ENCODE data around the gene JAG2. TPM values are rescaled to one million over a fixed set of nuclear protein-coding genes. Genes with fewer than 3 reads are reported as not detected.

The JAG2 gene
- total RNA-seq, 1 experiment from 2014 or later, result 12.2 TPM

- Mint-ChIP-seq H3K9me3 (no peaks in the 10 kb centered on the region), H3K27ac (no peak overlapping the region), H3K27me3 (ENCODE audit: low read depth) (no peaks in the 10 kb centered on the region; the same call in 1 of the 2 replicates), H3K36me3 (no peaks in the 10 kb centered on the region), H3K4me1 (no peaks in the 10 kb centered on the region; the same call in 1 of the 2 replicates), H3K4me3 (no peak overlapping the region)
- ChIA-PET CTCF (interaction anchor here (1.1 to 1.9 kb wide), 3 partner anchors 67 to 116 kb away, joined by 3 to 6 read pairs (median 4); no protein-coding TSS in a partner anchor), POLR2A (interaction anchor here (0.7 kb wide), 1 partner anchor 237 kb away, joined by 3 read pairs; the partner anchor contains the start of gene TEX22)
- DNase-seq (ENCODE audit: low spot score) (no peak), ATAC-seq (no peak)
- no peak for TF ChIP-seq ZMAT4 (CRISPR knock-in tag; IDR thresholded peaks at IDR 0.05)
- TF ChIP-seq TCF7 (CRISPR knock-in tag; IDR thresholded peaks at IDR 0.05; ENCODE audit: low read depth), result no peak
- no peak for TF ChIP-seq ZNF416 (CRISPR knock-in tag; IDR thresholded peaks at IDR 0.05)
- TF ChIP-seq HMGXB4 (CRISPR knock-in tag; IDR thresholded peaks at IDR 0.05), result no peak
- TF ChIP-seq ZNF232 (CRISPR knock-in tag; IDR thresholded peaks at IDR 0.05), result no peak
- TF ChIP-seq ATF3 (CRISPR knock-in tag; conservative IDR thresholded peaks at IDR 0.05), result no peak
- TF ChIP-seq ZNF396 (CRISPR knock-in tag; IDR thresholded peaks at IDR 0.05; ENCODE audit: borderline replicate concordance), result no peak
- no peak for TF ChIP-seq ZNF512 (CRISPR knock-in tag; IDR thresholded peaks at IDR 0.05; ENCODE audit: borderline replicate concordance)
- TF ChIP-seq ATF6 (CRISPR knock-in tag; IDR thresholded peaks at IDR 0.05), result no peak
- no peak for TF ChIP-seq IRF1 (CRISPR knock-in tag; IDR thresholded peaks at IDR 0.05)
- no peak for TF ChIP-seq ZNF138 (CRISPR knock-in tag; conservative IDR thresholded peaks at IDR 0.05)
- TF ChIP-seq ZNF281 (CRISPR knock-in tag; IDR thresholded peaks at IDR 0.05), result no peak
- TF ChIP-seq ATF1 (CRISPR knock-in tag; IDR thresholded peaks at IDR 0.05), result no peak
- no peak for TF ChIP-seq ZBTB21 (CRISPR knock-in tag; IDR thresholded peaks at IDR 0.05; ENCODE audit: borderline replicate concordance)
- no peak for TF ChIP-seq PRRX2 (CRISPR knock-in tag; IDR thresholded peaks at IDR 0.05)
- no peak for TF ChIP-seq FOXP4 (CRISPR knock-in tag; IDR thresholded peaks at IDR 0.05)
- TF ChIP-seq FOXK1 (CRISPR knock-in tag; IDR thresholded peaks at IDR 0.05), result no peak
- TF ChIP-seq NR3C1 (CRISPR knock-in tag; conservative IDR thresholded peaks at IDR 0.05; ENCODE audit: low read depth), result no peak
- no peak for TF ChIP-seq RELA (CRISPR knock-in tag; IDR thresholded peaks at IDR 0.05; ENCODE audit: borderline replicate concordance)
- TF ChIP-seq ZNF671 (CRISPR knock-in tag; IDR thresholded peaks at IDR 0.05), result no peak
These were observed 7.3 kb downstream of the JAG2 start for GRCh38 chr14:105161309-105161708.

Data from WTC11 (cell line).